Measurements from ENCODE around the gene GPC6.
"Not testable (repeated sequence)": the region's sequence is repeated elsewhere in the genome, so short reads cannot be mapped to it uniquely, and the experiment has no call there.

Gene GPC6

DNA sequence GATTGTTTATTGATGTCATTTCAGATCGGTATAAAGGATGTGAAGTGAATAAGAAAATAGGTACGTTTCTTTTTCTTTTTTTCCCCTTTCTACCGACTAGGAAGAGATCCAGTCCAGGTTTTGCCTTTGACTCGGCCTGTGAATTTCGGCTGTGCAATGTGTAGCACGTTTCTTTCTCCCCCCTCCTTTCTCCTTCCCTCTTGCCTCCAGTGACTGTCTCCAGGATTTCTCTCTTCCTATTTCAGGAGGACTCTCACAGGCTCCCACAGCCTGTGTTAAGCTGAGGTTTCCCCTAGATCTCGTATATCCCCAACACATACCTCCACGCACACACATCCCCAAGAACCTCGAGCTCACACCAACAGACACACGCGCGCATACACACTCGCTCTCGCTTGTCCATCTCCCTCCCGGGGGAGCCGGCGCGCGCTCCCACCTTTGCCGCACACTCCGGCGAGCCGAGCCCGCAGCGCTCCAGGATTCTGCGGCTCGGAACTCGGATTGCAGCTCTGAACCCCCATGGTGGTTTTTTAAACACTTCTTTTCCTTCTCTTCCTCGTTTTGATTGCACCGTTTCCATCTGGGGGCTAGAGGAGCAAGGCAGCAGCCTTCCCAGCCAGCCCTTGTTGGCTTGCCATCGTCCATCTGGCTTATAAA is at the start of gene GPC6:
Gene GPC6, plus strand, starts transcription at position 185 of the 657 bp plus-strand sequence.
- in situ Hi-C loops (cut with HindIII; ENCODE audit: low sequenced_read_pairs), result no loop called here

DNA sequence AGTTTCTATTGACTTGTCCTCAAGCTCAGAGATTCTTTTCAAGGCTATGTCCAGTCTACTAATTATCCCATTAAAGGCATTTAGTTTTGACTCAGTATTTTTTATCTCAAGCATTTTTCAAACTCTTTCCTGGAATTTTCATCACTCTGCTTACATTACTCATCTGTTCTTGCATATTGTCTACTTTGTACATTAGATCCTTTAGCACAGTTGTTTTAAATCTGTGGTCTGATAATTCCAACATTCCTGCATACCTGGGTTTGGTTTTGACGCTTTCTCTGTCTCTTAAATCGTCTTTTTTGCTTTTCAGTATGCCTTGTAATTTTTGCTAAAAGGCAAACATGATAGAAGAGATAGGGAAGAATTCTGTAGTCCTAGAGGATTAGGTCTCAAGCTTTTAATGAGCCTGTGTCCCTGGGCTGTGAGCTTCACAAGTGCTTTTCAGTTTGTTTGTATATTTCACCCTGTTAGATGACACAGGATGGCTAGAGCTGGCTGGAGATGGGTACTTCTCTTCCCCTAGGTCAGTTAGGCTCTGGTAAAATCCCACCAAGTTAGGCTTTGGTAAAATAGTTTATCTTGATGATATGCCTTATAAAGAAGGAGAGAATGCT is 46.1 kb upstream of the GPC6 start:
- in situ Hi-C loops (cut with HindIII; ENCODE audit: low sequenced_read_pairs), result no loop called here

DNA sequence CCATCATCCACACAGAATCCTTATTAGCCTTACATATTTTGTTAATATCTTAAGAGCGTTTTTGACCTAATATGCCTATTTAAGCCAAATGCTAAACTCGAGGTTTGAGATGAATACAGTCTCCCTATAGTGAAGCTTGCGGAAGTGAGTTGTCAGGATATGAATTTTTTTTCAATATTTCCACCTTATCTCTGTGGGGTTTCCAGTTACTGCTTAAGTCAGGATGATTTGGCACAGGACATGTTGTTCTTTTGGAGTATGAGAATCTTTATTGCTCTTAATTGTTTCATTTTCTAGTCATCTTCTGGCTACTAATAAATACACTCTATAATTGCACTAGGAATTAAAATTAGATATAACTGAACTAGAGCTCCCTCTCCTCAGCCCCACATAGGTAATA is 44.2 kb upstream of the GPC6 start:
- in situ Hi-C loops (cut with HindIII; ENCODE audit: low sequenced_read_pairs), result no loop called here

DNA sequence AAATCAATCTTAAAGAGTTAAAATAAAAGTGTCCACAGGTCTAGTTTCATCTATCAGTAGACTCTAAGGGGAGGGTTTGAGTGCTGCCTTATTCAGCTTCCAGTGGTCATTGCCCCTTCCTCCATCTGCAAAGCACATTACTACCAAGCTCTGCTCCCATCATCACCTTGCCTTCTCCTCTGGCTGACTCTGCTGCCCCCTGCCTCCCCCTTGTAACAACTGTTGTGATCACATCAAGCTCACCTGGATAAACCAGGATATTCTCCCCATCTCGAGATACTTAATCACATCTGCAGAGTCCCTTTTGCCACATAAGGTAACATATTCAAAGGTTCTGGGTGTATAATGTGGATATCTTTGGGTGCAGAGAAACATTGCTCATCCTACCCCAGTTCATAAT is 43.3 kb upstream of the GPC6 start:
- in situ Hi-C loops (cut with HindIII; ENCODE audit: low sequenced_read_pairs), result no loop called here

DNA sequence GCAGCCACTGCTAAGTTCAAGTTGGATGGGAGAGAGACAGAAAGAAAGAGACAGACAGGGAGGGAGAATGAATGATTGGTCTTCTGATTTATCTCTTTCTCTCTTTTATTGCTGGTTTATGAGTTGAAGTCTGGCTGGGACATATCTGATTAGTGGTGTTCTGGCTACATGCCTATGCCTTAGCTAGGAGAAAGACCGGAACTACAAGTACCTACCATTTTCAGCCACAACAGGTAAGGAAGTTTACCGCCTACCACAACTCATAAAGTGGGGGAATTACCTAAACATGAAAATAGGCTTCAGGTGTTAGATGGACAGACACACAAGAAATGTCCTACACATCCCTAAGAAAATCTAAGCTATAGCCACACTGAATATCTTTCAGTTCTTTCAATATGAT is 36.6 kb upstream of the GPC6 start:
- in situ Hi-C loops (cut with HindIII; ENCODE audit: low sequenced_read_pairs), result no loop called here

DNA sequence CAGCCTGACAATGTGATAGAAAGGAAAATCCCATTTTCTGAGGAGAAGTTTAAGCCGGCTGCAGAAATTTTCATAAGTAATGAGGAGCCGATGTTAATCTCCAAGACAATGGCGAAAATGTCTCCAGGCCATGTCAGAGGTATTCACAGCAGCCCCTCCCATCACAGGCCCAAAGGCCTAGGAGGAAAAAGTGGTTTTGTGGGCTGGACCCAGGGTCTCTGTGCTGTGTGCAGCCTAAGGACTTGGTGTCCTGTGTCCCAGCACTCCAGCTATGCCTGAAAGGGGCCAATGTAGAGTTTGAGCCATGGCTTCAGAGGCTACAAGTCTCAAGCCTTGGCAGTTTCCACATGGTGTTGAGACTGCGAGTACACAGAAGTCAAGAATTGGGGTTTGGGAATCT is 32.9 kb upstream of the GPC6 start:
- in situ Hi-C loops (cut with HindIII; ENCODE audit: low sequenced_read_pairs), result no loop called here

DNA sequence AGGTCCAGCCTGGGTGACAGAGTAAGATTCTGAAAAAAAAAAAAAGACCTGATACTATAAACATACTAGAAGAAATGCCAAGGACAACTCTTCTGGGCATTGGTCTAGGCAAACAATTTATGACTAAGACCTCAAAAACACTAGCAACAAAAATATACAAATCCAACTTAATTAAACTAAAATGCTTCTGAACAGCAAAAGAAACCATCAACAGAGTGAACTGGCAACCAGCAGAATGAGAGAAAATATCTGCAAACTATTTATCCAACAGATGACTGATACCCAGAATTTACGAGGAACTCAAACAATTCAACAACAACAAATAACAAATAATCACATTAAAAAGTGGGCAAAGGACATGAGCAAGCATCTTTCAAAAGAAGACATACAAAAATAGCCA is 26.8 kb upstream of the GPC6 start:
- in situ Hi-C loops (cut with HindIII; ENCODE audit: low sequenced_read_pairs), result no loop called here

DNA sequence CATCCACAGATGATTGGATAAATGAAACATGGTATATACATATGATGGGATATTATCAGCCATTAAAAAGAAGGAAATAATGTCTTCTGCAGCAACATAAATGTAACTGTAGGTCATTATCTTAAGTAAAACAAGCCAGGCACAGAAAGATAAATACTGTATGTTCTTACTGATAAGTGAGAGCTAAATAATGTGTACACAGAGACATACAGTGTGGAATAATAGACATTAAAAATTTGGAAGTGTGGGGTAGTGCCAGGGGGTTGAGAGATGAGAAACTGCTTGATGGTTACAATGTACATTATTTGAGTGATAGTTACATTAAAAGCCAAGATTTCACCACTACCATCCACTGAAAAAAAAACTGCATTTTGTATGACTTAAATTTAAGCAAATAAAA is 26.0 kb upstream of the GPC6 start:
- in situ Hi-C loops (cut with HindIII; ENCODE audit: low sequenced_read_pairs), result no loop called here

DNA sequence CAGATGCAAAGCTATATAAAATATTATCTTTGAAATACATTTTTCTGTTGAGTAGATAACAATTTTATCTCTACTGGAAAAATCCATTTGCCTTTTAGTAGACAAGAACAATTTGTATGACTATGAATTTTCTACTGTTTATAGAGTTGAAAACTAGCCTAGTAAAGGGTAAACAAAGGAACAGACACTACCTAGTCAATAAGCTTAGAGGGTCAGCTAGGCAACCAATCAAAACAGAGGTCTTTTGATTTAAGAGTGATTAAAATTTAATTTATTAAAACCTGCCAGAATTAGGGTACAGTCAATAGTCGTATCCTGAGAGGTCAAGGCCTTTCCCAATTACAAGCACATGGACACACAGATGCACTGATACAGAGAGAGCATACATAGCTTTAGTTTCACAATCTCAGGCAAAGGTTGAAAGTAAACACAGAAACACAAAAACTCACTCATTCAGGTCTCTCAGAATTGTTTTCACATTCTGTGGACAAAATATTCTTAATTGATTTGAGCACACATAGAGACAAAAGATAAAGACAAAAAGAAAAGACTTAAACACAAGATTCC is 24.5 kb upstream of the GPC6 start:
- in situ Hi-C loops (cut with HindIII; ENCODE audit: low sequenced_read_pairs), result no loop called here

DNA sequence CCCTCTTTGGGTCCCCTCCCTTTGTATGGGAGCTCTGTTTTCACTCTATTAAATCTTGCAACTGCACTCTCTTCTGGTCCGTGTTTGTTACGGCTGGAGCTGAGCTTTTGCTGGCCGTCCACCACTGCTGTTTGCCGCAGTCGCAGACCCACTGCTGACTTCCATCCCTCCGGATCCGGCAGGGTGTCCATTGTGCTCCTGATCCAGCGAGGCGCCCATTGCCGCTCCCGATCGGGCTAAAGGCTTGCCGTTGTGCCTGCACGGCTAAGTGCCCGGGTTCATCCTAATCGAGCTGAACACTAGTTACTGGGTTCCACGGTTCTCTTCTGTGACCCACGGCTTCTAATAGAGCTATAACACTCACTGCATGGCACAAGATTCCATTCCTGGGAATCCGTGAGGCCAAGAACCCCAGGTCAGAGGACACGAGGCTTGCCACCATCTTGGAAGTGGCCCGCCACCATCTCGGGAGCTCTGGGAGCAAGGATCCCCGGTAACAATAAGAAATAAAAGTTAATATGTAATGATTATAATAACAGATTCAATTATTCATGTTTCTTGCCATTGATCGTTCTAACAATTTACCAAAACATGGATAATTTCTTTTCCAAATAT is 19.7 kb upstream of the GPC6 start:
- in situ Hi-C loops (cut with HindIII; ENCODE audit: low sequenced_read_pairs), result not testable (repeated sequence)

DNA sequence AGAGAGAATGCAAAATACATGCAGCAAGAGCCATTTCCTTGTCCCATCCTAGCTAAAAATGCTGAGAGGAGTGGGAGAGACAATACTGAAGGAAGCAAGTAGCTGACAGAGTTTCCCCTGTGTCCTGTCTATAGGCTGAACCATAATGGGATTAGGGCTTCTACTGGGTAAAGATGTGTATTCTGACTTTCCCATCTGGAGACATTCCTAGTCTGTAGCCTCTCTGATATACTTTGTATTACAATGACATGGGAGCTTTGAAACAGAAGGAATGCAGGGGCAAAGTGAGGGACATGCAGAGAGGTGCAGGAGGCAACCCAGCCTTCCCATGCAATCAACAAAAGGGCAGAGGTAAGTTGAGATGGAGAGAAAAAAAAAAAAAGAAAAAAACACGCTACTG is 10.5 kb upstream of the GPC6 start:
- in situ Hi-C loops (cut with HindIII; ENCODE audit: low sequenced_read_pairs), result no loop called here

DNA sequence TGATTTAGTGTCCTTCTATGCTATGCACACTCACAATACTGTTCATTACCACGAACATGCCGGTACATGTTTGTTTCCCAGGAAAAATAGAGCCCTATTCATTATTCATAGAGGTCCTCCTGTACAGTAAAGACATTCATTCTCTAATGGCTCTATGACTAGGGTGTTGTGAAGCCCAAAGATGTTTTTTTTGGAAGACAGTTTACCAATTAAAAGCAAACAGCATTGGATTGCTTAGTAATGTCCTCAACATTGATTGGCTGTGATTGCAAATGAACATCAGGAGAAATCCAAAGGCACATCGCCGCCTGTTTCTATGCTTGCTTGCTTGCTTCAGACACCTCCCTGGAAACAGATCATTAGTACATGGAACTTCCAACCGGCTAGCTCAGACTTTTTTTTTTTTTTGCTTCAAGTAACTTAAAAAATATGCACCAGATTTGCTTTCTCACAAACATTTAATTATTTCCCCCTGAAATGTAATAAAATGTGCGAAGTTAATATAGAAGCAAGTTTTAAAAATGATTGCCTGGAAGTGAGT is 8.8 kb upstream of the GPC6 start:
- in situ Hi-C loops (cut with HindIII; ENCODE audit: low sequenced_read_pairs), result no loop called here

DNA sequence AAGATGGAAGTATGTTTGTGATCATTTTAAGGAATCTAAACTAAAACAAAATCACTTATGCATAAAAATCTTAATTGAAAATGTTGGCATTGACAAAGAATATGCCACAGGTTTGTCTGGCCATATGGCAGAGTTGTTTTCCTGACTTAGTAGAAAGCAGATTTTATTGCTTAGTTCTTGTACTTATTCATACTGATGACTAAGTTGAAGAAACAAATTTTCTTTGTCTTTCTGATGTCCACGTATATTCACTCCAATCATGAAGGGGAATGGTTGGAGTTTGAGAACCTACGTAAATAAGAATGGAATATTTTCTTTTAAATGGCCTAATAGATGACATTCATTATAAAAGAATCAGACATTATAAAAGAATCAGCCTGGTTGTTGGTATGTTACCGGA is 8.0 kb upstream of the GPC6 start:
- in situ Hi-C loops (cut with HindIII; ENCODE audit: low sequenced_read_pairs), result no loop called here

DNA sequence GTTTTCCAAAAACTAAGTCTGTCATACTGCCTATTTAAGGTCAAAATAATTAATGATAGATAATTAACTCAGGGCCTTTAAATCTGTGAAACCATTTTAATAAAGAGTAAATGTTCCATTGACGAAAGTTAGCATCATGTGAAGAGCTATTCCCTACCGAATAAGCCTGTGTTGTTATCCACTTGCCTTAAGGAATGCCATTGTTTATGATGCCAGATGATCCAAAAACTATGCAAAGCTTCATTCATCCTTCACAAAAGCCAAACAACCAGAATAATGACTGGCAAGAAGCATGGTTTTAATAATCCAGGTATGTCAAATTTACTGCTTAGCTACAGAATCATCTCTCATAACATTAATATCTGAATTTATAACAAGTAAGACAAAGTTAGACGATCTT is 6.5 kb upstream of the GPC6 start:
- in situ Hi-C loops (cut with HindIII; ENCODE audit: low sequenced_read_pairs), result no loop called here

DNA sequence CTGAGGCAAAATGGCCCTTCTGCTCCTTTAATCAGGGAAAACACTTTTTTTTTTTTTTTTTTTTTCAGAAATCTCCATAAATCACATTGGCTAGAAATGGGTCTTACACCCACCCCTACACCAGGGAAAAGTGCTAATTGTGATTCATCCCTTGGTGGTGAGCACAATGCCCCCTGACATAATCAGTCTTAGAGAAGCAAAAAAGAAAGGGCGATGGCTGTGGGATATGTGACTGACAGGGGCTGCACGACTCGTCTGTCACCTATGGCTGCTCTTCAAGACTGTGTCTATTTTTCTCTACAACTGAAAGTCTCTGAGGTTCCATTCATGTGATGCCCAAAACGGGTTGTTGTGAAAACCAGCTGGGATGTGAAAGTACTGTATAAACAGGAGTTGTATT is 3.6 kb upstream of the GPC6 start:
- in situ Hi-C loops (cut with HindIII; ENCODE audit: low sequenced_read_pairs), result no loop called here

DNA sequence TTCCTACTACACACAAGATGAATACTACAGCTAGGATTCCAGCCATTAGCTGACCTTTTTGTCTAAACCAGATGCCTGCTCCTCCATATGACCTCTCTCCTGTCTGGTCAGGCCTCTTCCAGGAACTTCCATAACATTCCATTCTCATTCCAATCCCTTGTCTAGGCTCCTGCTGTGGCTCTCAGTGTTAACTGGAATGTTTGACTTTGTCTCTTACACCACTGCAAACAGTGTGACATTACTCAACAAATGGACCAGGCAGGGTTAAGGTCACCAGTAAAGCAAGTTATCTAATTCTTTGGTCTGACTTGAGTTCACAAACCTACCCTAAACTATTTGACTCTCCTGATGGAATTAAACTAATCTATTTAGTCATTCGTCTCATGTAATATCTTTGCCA is 2.1 kb upstream of the GPC6 start:
- in situ Hi-C loops (cut with HindIII; ENCODE audit: low sequenced_read_pairs), result no loop called here

DNA sequence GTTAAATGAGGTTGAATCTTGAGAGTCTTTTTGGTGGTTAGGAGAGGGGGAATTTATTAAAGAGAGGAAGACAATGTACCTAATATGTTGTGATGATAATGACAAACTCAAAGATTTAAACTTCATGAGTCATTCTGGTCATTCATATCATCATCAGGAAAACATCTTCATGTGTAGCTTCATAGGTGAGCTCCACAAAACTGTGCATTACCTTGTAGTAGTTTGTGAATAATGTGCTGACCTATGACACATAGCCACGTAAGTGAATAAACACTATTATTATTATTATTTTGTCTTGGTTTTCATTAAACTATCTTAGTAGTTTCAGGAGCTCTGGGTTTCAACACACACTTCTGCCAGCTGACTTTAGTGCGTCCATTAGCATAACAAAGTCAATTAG is 997 bp upstream of the GPC6 start:
- in situ Hi-C loops (cut with HindIII; ENCODE audit: low sequenced_read_pairs), result no loop called here

DNA sequence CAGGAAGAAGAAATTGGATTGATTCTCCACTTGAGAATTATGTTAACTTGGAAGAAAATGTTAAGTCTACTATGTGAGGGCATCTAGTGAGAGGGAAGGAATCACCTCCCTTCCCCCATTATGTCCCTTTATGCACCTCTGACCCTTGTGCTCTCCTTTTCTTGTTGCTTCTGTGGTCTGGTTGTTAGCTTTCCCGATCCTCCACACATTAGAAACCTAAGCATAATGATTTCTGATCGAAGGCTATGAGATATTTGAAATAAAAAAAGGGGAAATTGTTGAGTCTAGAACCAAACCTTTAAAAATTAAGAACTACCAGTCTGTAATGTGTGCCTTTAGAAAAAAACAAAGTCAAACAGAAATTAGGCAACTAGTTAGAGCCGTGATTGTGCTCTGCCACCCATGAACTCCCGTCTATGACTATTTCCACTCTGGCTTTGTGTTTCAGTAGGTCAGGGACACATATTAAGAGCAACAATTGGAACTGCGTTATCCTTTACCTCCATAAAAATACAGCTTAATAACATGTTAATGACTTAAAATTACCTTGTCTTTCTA is 463 bp upstream of the GPC6 start:
- in situ Hi-C loops (cut with HindIII; ENCODE audit: low sequenced_read_pairs), result no loop called here

DNA sequence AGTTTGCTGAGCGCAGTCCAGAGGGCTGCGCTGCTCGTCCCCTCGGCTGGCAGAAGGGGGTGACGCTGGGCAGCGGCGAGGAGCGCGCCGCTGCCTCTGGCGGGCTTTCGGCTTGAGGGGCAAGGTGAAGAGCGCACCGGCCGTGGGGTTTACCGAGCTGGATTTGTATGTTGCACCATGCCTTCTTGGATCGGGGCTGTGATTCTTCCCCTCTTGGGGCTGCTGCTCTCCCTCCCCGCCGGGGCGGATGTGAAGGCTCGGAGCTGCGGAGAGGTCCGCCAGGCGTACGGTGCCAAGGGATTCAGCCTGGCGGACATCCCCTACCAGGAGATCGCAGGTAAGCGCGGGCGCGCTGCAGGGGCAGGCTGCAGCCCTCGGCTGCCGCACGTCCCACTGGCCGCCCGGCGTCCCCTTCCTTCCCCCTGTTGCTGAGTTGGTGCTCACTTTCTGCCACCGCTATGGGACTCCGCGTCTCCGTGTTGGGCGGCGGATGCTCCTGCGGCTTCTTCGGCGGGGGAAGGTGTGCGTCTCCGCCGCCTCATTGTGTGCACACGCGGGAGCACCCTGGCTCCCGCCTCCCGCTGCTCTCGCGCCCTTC is 772 bp downstream of the GPC6 start:
- in situ Hi-C loops (cut with HindIII; ENCODE audit: low sequenced_read_pairs), result no loop called here

DNA sequence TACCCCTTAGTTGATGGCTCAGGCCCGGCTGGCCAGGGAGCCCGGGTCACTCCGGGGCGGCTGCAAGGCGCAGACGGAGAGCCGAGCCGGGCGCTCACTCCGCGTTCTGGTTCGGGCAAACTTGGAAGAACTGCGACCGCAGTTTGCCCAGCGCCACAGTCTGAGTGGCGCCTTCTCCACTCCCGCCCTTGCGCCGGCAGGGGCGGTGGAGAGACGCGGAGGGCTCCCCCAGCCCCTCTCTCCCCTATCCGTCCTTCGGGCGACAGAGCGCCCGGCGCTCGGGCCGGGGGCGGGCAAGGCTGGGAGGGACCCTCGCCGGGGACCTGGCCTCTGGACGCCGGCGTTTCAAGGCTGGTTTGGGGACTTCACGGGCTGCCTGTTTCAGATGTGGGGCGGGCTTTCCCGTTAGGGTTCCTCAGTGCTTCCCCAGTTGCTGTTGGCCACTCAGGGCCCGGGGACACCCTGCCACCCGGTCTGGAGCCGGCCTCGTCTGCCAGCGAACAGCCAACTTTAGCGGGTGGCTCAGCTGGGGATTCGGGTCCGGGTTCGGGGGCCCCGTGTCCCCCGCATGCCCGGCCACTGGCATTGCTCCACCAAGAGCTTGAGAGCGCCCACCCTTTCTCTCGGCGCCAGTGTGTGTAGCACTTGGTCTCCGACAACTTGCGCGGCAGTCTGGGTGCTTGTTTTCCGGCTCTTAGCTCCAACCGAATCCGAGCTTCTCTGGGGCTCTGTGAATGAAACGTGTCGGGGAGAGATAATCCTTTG is 1.5 kb downstream of the GPC6 start:
- in situ Hi-C loops (cut with HindIII; ENCODE audit: low sequenced_read_pairs), result no loop called here

DNA sequence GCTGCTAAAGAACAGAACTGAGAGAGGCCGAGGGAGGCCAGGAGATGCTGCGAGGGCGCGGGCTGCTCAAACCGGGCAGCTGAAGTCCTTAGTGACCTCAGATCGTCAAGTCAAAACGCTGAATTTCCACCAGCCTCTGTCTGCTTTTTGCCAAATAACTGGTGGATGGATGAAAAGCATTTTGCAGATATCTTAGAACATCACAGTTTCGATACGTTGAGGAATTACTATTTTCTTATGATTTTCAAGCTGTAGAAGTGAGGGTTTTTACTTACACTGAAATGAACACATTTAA is 2.0 kb downstream of the GPC6 start:
- in situ Hi-C loops (cut with HindIII; ENCODE audit: low sequenced_read_pairs), result no loop called here
